HG02759 (cell line): ENCODE data around the gene GLB1L3.
A peak's percentile ranks its signal among the peaks of the same experiment; 100 is the strongest.
"Not testable (repeated sequence)": the region's sequence is repeated elsewhere in the genome, so short reads cannot be mapped to it uniquely, and the experiment has no call there.

Source experiments
- ATAC-seq: cut with Tn5 transposase; IDR thresholded peaks from one replicate; pipeline ENCODE4 v1.9.1; 2021; ENCODE audit warnings: mild to moderate bottlenecking, moderate library complexity; ENCODE audit not compliant: unreplicated experiment

The GLB1L3 gene

DNA sequence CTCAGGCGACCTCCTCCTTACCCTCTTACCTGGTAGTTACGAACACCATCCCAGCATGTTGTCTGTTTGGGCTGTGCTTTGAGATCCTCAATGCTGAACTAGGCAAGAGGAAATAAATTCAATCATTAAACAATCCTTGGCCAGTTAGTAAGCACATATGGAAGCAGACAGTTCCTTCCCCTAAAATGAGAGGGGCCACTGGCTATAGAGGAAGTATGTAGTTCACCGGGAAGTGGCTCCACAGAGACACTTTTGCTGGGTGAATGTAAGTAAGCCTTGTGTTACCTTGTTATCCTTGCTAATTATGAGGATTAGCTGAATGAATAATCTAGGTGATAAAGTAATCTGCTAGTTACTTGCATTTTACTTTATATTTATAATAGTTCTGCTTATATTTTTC, 25.9 kb upstream of the GLB1L3 start:
- ATAC-seq: no peak

DNA sequence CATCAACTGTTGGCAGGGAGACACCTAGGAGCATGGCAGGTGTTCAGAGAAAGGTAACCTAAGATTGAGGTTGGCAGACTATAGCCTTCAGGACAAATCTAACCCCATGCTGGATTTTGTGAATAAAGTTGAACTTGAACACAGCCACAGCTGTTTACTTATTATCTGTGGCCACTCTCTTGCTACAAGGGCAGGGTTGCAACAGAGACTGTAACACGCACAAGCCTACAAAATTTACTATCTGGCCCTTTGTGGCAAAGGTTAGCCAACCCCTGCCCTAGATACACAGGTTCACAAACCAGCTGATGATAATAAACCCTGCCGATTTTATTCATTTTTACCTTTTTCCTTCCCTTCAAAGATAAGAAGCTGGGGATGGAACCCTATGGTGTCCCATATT, 25.5 kb upstream of the GLB1L3 start:
- ATAC-seq: no peak

- ATAC-seq: peak; percentile 33
Observed at GRCh38 chr11:134252346-134253187, 23.6 kb upstream of the GLB1L3 start.

- peak; percentile 99 for ATAC-seq
Observed at GRCh38 chr11:134253188-134253993, 22.8 kb upstream of the GLB1L3 start, which contains the start of the genes ACAD8 and THYN1. TSS of gene ACAD8 (plus strand) at chr11:134253568. CDS start at chr11:134253601, 33 bp downstream. TSS of gene THYN1 (minus strand) at chr11:134253352. CDS start at chr11:134252882, 470 bp downstream.

GRCh38 chr11:134254433-134255183, 21.6 kb upstream of the GLB1L3 start:
- ATAC-seq: no peak

- ATAC-seq: not testable (repeated sequence)
Observed at GRCh38 chr11:134255184-134255561, 21.0 kb upstream of the GLB1L3 start.

- no peak for ATAC-seq
Observed at GRCh38 chr11:134257101-134257500, 19.1 kb upstream of the GLB1L3 start.

DNA sequence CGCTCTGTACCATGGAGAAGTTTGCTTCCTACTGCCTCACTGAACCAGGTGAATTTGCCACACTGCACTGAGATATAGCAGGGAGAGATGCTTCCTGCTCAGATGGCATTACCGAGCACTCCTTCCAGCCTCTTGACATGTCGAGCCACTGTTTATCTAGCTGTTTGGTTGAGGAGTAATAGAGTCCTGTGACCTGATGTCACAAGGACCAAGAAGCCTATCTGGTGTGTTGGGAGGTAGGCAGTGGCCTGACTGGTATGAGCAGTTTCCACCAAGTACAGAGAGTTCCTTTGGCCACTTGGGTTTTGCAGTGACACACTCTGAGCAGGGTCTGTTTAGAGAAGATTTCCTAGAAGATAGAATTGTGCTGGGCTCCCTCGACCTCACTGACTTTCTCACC, 17.6 kb upstream of the GLB1L3 start:
- no peak for ATAC-seq

DNA sequence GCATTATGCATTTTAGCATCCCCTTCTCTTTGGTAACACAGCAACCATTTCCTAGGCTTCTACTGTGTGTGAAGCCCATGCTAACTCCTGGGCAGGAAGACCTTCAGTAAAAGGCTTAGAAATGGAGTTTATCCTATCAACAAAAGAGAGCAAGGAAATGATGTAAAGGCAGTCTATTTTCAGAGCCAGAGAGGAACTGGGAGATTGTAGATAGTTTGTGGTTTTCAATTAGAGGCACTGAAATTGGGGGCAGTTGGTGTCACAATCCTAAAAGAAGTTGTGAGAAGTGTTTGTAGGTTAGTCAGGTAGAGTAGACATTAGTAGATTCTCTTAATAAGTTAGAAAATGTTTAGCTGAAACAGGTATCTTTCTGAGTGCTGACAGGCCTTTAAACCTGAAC, 15.7 kb upstream of the GLB1L3 start:
- ATAC-seq: no peak

- ATAC-seq: no peak
Observed at GRCh38 chr11:134260983-134261382, 15.2 kb upstream of the GLB1L3 start.

DNA sequence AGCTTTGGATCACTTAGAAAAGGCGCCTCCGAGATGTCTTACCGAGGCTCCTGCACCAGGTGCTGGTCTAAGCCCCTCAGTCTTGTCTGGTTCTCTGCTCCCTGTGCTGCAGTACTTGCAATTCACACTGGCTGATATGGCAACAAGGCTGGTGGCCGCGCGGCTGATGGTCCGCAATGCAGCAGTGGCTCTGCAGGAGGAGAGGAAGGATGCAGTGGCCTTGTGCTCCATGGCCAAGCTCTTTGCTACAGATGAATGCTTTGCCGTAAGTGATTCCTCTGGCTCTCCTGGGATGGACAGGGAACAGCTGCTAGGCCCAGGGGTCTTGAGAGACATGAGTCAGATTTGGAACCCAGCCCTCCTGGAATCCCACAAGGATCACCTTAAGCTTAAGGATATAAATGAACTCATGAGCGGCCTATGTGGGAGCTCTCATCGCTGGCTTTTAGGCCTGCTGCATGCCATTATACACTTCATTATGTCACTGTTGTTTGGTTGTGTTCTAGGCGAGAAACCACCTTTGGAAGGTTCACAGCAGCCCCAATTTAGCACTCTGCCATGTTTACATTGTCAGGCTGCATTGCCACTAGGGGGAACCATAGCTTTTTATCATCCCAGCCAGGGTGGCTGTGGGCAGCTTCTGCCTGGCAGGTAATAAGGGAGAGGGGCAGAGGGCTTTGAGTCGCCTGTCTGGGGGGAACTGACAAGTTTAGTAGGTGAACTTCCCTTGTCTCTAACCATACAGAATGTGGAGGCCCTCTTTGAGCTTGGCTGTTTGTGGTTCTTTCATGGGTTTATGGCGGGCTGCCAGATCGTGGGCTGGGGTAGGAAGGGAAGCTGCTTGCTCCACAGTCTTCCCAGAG, 14.3 kb upstream of the GLB1L3 start:
- ATAC-seq: no peak

DNA sequence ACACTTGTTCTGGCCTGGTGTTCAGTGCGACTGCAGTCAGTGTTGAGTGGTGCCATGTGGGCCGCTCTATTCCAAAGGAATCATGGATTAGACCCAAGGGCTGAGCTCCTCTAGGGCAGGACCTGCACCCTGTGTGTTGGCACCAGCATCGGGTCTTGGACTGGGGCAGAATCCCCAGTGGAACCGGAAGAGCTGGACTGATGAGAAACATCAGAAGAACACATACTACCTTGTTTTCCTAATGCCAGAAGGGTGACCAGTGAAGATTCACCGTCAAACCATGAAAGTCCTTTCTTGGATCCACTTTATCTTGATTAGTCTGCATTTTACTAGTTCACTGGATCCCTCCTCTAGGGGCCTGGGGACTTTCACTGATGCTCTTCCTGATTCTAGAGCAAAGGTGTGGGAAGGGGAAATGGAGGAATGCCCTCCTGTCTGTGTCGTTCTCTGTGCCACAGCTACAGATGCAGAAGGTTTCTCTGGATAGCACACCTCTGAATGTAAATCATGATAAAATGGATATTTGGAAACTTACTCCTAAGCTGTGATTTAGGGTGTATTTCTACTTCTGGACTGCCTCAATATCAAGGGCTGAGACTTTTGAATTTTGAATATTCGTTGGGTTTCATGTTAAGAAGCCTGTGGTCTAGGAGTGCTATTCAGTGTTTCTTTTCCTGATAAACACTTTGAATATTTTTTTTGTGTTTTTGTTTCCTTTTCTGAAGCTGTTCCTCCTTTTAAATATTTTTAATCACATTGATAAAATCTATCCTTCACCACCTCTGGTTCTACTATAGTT, 11.0 kb upstream of the GLB1L3 start:
- no peak for ATAC-seq

GRCh38 chr11:134266440-134266839, 9.7 kb upstream of the GLB1L3 start:
- no peak for ATAC-seq

- ATAC-seq: no peak
Observed at GRCh38 chr11:134266841-134267251, 9.3 kb upstream of the GLB1L3 start.

- ATAC-seq: no peak
Observed at GRCh38 chr11:134267461-134267860, 8.7 kb upstream of the GLB1L3 start.

DNA sequence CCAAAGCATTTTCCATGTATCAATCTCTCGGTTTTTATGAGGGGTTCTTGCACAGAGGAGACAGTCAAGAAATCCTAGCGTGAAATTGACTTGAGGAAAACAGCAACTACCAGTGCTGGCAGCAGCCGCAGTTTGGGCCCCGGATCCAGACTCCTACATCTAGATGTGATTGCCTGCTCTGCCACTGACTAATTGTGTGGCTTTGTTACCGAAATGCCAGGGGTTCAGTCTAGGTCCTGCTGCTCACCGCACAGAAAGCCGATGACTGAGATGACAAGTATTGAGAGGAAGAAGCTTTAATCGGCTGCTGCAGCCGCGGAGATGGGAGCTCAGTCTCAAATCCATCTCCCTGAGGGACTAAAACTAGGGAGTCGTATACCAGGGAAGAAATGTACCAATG, 8.2 kb upstream of the GLB1L3 start:
- no peak for ATAC-seq

DNA sequence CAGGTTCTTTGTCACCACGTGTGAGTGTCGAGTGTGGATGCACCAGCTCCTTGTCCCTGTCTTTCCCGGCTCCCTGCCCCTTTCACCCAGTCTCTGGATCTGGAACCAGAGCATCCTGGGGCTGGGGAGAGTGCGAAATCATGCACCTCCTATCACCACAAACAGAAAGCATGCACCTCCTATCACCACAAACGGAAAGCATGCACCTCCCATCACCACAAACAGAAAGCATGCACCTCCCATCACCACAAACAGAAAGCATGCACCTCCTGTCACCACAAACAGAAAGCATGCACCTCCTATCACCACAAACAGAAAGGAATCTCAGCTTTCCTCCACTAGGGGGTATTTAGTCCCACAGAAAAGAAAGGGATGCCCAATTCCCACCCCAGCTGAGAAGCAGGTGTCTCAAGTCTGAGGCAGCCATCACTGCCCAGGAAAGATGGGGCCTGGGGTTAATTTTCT, 5.9 kb upstream of the GLB1L3 start:
- ATAC-seq: no peak

DNA sequence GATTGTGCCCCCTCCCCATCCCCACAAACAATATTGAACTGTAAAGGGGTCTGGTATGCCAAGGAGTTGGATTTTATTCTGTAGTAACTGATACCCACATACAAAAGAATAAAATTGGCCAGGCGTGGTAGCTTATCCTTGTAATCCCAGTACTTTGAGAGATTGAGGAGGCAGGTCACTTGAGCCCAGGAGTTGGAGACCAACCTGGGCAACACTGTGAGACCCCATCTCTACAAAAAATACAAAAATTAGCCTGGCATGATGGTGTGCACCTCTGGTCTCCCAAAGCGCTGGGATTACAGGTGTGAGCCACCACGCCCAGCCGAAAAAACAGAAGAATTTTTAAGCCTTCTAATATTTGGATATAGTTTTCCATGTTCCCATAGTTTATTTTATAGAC, 4.2 kb upstream of the GLB1L3 start:
- no peak for ATAC-seq
